NCI-H510A (cell line): ENCODE results near the gene DPH1.
"Not testable (repeated sequence)": the region's sequence is repeated elsewhere in the genome, so short reads cannot be mapped to it uniquely, and the experiment has no call there.

Experiments
- DNase-seq: peaks from one replicate; lab custom pipeline; 2025; lab: John Stamatoyannopoulos, UW

DPH1 gene

DNA sequence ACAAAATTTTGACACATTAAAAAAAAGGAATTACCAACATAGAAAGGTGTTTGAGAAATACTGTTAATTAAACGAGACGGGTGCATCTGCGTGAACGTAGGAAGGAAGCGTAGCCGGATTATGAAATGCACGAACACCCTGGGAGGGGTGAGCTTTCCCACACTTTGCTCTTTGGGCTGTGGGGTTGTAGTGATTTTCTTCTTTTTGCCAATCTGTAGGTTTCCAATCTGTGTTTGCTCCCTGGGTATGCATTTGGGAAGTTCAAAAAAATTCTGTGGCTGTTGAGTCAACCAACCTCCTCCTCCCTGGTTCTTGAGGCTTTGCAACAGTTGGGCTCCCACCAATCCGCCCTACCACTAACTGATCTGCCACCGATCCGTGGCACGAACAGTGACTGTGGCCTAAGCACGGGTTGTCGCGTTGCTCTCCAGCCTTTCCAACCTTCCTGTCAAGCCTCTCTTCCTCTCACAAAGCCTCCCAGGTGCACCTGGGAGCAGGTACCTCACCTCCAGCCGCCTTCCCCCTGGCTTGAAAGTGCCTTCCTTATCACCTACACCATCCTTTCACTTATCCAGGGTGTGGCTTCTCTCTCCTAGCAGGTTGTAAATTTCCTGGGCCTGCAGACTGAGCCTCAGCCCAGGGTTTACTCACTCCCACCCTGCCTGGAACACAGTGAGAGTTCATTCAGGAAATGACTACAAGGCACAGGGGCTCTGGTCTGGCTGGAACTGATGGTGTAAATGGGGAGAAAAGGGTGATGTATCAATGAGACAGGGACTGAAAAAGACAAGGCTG lies 21.4 kb upstream of the DPH1 start:
- DNase-seq, result no peak

DNA sequence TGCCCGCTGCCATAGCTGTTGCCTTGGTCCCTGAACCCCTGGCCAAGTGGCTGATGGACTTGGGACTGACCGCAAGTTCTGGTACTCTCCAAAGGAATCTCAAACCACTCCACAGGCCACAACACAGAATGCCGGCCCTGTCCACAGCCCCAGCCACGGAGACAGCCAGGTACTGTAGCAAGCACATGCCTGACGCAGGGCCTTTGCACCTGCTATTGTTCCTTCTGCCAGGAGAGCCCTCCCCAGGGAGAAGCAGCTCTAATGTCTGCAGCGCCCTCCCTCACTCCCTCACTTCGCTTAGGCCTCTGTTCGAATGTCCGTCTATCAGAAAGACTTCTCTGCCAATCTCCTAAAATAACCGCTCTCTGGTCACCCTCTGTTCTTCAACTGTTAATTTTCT lies 20.2 kb upstream of the DPH1 start:
- DNase-seq, result no peak

DNA sequence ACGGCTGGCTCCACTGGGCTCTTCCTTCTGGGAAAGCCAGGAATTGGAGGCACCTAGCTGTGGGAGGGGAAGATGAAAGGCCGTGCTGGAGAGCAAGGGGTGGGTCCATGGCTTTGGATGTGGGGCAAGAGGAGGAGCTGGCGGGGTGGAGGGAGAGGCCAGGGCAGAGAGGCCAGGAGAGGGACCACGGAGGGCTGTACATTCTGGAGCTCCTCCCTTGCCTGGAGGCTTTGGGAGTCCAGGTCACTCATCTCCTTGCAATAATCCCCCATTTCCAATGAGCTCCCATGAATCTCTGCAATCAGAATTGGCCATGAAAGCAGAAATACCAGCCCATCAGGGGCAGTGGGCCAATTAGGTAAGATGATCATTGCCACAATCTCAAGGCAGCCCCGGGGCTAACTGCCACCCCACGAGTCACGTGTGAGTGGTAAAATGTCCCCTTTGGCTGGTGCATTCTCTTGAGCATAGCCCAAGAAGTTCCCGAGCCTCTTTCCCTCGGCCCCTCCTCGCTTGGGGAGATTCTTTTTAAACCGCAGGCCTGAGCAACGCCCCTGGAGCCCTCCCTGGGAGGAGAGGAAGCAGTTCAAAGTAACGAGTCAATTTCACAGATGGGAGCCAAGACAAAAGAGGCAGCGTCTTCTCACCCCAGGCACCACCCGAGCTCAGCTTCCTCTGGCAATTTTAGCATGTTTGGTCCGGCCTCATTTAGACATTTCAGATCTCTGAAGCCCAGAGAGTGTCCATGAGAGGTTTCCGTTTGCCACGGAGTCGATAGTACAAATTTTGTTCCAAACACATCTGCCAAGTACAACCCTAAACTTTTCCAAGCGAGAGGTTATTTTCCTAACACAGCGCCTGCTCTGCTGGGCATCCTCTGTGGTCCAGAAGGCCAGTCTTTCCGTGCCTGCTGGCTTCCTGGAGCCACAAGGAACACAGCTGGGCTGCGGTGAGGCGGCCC lies 18.3 kb upstream of the DPH1 start:
- no peak for DNase-seq

DNA sequence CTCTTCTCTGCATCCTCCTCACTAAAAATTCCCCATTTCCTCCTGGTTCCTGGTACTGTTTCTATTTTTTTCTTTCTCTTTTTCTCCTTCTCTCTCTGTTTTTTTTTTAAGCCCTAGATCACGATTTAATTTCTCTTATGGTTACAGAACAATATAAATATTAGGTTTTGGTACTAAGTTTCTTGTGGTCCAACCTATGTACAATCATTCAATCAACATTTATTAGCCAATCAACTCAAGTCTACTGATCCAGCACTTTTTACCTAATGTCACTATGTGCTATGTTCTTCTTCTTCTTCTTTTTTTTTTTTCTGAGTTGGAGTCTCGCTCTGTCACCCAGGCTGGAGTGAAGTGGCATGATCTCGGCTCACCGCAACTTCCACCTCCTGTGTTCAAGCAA lies 17.5 kb upstream of the DPH1 start:
- DNase-seq, result no peak

DNA sequence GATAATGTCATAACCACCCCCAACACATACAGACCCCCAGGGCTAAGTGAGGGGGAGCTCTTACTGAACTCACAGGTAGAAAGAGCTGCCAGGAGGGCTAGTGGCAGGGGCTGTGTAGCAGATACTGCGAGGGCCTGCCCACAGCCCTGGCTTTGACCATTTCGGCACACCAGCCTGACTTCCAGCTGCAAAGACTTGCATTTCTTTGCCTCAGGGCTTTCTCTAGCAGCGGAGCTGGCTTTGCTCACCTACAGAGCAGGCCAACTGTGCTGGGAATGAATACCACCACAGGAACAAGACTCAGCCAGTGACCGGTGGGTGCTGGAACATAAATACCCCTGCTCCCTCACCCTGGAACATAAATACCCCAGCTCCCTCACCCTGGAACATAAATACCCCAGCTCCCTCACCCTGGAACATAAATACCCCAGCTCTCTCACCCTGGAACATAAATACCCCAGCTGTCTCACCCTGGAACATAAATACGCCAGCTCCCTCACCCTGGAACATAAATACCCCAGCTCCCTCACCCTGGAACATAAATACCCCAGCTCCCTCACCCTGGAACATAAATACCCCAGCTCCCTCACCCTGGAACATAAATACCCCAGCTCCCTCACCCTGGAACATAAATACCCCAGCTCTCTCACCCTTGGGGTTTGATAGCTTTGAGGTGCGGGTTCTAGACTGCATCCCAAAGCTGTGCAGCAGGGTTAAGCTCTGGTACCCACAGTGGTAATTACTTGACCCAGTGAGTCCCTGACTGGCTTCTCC lies 16.5 kb upstream of the DPH1 start:
- DNase-seq, result not testable (repeated sequence)

DNA sequence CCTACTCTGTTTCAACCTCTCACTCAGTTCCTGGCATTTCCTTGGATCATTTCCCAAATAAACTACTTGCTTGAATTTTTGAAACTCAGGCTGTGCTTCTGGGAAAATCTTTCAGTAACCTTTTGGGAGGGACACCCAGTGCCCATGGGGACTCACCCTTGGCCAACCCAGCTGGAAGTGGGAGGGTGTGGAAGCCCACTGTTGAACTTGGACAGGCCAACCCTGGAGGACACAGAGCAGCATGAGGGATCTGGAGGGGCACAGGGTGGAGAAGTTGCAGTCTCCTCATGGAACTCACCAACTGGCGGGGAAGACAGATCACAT lies 16.0 kb upstream of the DPH1 start:
- DNase-seq, result no peak

DNA sequence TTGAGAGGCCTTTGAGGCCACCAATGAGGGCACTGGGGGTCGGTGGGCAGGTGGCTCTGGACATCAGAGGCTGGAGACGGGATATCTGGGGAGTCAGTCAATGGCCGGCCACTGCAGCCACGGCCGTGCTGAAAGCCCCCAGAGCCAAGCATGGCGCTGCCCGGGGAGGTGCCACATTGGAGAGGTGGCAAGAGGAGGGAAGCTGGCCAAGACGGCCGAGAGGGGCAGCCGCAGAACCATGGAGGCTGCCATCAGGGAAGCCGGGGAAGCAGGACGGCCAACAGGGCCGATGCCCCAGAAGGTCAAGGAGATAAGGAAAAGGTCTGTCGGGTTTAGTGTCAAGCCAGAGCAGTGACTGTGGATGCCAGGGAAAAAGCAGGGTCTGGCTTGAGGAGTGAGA lies 14.6 kb upstream of the DPH1 start:
- DNase-seq, result no peak

DNA sequence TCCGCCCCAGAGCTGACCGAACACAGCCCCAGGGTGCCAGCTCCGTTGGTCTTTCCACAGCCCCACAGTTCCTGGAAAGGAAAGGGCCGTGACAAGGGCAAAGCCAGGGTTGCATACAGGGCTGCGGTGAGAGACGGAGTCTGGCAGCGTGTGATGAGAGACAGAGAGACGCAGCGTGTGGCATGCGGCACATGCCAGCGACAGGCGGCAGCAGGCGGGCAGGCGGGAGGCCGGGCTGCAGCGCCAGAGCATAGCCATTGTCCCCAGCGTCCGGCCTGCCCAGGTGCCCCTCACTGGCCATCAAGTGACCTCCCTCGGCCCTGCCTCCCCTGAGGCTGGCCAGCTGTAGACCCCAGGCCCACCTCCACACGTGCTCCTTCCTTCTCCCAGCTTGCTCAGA lies 13.5 kb upstream of the DPH1 start:
- no peak for DNase-seq

DNA sequence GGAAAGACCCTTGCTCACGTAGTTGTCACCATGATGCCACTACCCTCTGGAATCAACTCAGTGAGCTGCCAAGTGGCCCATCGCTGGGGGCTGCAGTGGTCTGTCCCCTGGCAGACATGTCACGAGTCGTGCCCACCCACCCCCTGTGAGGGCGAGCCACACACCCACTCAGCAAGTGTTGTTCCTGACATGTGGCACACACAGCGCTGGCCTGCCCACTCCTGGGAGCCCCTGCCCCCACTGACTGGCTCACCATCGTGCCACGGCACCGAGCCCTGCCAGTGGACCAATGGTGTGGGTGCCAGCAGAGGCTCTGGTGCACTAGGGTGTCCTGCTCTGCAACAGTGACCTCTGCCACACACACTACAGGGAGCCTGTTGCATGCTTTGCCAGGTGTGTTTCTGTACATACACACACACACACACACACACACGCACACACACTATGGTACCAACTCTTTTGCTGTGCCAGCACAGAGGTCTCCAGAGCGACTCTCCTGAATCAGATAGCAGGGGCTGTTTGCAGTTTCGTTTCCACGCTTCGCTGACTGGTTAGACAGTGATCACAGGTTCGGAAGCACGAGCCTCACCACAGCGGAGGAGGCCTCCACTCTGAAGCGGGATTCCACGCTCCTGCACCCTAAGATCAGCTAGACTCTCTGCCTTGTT lies 12.5 kb upstream of the DPH1 start:
- no peak for DNase-seq

DNA sequence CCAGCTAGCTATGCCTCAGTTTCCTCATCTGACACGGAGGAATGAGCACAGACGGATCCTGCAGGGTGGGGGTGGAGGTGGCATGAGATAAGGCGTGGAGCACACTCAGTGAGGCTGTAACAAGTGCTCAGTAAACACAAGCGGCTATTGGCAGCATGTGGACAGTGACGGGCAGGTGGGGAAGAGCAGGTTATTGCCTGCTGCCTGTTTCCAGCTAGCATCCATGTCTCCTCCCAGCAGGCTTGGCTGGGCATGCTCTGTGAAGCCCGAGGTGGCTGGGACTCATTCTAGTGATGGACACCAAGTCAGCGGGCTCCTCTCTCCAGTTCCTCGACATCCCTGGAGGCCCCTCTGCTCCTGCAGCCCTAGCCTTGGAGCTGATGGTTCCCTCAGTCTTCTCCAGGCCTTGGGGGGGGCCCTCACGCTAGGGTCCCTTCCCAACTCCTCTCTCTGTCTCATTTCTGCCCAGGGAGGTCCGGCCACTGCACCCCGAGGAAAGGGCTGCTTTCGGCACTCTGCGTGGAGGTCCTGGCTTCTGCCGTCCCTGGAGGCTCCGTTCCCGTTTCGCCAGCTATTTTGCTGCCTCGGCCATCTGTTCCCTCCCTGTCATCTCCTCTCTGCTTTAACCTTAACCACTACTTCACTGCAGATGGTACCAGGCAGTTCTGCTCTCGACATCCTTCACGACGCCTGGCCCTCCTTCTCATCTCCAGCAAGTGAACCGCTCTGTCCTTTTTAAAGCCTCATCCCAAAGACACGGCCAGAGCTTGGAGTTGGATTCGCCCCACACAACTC lies 11.0 kb upstream of the DPH1 start:
- peak; percentile 67 for DNase-seq

DNA sequence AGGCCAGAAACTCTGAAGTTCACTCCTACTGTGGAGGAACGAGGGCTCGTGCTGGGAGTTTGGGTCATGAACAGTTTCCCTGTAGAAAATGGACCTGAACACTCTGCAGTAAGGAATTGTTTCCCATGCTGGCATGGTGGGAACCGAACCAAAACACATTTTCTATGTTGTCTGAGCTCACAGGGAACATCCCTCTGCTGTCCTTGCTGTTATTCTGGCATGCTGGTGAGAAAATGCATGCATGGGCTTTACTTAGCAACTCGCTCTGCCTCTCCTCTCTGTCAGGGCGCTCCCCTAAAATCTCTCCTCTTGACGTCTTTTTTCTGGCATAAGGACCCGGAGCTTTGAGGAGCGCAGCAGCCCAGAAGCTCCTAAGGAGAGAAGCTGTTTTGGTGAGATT lies 10.2 kb upstream of the DPH1 start:
- DNase-seq, result no peak

DNA sequence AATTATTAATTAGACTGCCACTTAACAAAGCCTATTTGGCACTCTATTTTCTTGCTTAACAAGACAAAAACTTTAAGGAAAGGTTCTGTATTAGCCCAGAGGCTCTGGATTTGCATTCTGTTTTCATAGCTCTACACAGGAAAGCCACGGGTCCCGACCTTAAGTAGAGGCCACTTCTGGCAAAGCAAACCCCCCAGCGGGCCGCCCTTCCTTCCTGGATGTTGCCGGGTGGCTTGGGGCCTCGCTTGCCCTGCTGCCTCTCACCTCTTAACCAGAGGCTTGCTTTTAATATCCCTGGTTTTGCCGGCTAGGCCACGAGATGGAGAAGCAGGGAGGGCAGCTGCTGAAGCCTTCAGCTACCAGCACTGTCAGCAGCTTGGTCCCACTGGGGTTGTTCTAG lies 9.2 kb upstream of the DPH1 start:
- DNase-seq, result no peak

DNA sequence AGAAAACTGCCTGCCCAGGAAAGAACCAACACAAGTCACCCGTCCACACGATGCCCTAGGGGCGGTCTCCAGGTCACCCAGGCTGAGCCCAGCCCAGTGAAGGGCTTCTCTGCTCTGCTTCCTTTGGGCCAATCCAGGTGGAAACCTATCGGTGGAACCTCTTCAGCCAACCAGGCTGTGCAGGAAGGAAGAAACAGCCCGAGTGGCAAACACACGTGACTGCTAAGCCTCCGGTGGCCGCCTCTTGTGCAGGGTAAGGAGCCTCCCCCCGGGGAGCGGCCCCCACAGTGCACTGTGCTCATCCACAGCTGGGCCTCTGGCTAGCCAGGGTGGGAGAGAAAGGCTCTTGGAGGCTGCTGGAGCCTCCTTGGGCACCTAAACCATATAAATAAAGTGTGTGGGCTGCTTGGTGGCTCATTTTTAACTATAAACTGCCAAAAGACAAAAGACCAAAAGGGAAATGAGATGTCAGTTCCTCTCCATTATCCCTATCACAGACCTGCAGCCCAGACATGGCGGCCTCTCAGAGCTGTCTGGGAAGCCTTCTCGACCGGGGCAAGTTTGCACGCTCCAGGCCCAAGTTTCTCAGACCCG lies 7.2 kb upstream of the DPH1 start:
- DNase-seq, result no peak

DNA sequence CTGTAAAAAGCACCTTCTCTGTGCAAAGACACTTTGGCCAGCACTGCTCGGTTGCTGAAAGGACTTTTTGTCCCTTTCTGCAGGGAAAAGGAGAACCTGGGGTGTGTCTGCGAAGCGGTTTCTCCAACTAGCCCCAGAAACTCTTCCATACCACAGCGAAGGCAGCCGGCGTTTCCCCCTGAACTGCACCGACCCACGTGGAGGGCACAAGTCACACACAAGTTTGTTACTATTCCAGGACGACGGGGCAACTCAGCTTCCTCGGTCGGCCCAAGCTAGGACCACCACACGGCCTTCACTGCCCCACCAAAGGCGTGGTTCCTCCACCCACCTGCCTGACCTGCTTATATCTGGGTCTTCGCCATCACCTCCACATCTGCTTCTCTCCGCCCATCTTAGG lies 6.7 kb upstream of the DPH1 start:
- no peak for DNase-seq

DNA sequence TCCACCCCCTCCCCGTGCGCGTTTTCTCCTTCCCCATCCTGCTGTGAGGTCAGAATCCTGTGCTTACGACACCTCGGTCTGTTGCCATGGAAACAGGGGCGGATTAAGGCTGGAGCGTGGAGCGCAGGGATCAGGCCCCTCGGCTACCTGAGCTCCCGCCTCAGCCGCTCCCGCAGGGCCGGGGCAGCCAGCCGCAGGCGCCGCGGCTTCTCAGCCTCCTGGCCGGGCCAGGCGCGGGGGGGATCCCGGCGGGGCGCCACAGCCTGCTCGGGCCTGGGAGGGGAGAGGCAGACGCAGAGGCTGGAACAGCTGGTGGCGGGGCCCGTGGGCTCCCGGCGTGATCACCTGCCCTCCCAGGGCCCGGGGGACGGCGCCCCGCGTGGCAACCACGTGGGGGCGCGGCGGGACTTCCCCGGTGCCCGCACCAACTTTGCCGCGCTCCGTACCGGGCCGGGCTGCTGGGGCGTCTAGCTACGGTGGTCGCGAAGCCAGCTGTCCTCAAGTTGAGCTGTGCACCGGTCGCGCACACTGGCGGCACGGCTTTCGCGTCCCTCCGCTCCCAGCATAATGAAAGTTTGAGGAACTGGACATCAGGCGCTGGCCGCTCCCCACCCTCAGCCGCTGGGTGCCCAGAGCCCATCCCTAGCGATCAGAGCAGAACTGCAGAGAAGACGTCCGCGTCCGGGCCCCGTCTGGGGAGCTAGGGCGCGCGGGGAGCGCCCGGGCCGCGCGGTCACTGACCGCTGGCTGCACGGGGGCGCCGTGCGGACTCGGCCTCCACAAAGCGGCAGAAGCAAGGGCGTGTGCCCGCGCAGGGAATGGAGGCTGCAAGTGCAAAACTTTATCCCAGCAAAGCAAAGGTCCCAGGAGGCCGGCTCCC lies 6.0 kb upstream of the DPH1 start:
- DNase-seq, result no peak

DNA sequence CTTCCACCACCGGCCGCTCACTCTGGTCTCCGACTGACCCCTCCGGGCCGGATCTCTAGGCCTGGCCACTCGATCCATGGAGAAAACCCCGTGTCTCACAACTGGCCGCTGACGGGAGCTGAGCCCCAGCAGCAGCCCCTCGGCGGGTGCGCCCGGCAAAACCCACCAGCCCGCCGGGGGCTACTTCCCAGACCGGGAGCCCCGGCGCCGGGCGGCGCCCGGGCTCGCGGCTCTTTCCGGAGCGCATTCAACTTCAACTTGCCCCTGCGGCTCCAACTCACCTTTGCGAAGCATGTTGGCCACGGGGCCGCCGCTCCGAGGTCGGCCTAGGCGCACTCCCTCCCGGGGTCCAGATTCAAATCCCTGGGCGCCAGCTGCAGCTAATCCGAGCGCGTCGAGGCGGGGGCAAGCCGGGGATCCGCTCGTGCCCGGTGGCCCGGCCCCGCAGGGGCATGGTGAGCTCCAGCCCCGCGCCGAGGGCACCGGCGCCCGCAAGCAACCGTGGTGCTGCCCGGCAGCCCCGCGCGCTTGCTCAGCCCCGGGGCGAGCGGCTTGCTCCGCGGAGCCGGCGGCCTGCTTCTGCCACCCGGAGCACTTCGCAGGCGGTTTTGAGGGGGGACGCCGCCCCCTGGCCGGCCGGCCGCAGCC lies 5.3 kb upstream of the DPH1 start:
- DNase-seq, result no peak

DNA sequence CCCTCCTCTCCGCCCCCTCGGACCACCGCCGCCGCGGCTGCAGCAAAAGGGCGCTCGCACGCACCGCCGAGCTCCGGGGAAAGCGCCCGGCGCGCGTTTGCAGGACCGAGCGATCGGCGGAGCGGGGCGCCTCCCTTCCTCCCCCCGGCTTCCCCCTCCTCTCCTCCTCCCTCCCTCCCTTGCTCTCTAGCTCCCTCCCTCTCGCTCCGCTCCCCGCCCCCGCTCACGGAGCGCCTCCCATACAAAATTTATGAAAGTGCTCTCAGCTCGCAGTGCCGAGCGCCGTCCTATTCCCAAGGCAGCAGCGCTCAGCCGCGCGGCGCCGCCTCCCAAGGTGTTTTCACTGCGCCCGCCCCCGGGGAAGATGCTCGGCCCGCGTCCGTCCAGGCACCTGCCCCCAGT lies 4.7 kb upstream of the DPH1 start, which contains the start of gene RTN4RL1:
TSS of gene RTN4RL1 (minus strand) at position 115 of the 402 bp plus-strand sequence. CDS start 469 bp downstream, outside the sequence.
- DNase-seq, result peak; percentile 46

DNA sequence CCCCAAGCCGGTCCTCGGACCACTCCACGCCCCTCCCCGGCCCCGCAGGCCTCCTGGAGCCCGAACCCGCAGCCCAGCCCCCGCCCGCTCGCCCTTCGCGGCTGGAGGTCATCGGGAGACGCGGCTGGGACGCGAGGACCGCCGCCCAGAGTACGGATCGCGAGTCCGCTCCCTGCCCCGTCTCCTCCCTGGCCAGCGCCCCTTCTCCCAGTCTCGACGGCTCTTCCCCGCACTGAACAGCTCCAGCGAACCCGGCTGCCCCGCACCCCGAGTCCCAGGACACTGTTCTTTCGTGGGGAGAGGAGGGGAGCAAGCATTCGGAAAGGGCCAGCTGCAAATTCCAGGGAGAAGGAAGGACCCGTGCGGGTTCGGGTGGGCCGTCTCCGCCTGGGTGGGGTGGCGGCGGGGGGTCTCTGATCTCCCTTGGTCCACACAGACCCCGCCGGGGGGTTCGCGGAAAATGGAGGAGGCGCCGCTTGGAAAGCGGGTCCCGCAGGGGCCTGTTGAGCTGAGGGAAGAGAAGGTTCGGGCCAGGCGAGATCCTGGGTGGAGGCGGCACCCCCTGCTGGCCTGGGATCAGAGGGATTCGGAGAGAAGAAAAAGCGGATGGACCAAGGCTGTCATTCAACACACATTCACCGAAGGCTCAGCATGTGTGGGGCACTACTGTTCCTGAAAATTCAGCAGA lies 4.2 kb upstream of the DPH1 start:
- no peak for DNase-seq
